GM19468 (cell line): ENCODE data around the gene BMP2.

Experiments used
- ATAC-seq: cut with Tn5 transposase; IDR thresholded peaks from one replicate; pipeline ENCODE4 v1.9.1; 2021; ENCODE audit warnings: mild to moderate bottlenecking, moderate library complexity, moderate number of reproducible peaks; ENCODE audit not compliant: unreplicated experiment; ENCODE audit errors: extremely low read depth

The BMP2 gene

GRCh38 chr20:6766433-6766832 is 1.1 kb upstream of the BMP2 start:
- ATAC-seq, result no peak

DNA sequence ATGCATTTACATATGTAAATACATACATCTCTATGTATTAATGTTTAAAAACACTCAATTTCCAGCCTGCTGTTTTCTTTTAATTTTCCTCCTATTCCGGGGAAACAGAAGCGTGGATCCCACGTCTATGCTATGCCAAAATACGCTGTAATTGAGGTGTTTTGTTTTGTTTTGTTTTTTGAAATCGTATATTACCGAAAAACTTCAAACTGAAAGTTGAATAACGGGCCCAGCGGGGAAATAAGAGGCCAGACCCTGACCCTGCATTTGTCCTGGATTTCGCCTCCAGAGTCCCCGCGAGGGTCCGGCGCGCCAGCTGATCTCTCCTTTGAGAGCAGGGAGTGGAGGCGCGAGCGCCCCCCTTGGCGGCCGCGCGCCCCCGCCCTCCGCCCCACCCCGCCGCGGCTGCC is 355 bp upstream of the BMP2 start:
- no peak for ATAC-seq

- no peak for ATAC-seq
Measured at GRCh38 chr20:6768228-6769140, 998 bp downstream of the BMP2 start.

GRCh38 chr20:6769903-6770785 is 2.7 kb downstream of the BMP2 start:
- ATAC-seq, result no peak

- no peak for ATAC-seq
Measured at GRCh38 chr20:6770786-6771100, 3.3 kb downstream of the BMP2 start.

DNA sequence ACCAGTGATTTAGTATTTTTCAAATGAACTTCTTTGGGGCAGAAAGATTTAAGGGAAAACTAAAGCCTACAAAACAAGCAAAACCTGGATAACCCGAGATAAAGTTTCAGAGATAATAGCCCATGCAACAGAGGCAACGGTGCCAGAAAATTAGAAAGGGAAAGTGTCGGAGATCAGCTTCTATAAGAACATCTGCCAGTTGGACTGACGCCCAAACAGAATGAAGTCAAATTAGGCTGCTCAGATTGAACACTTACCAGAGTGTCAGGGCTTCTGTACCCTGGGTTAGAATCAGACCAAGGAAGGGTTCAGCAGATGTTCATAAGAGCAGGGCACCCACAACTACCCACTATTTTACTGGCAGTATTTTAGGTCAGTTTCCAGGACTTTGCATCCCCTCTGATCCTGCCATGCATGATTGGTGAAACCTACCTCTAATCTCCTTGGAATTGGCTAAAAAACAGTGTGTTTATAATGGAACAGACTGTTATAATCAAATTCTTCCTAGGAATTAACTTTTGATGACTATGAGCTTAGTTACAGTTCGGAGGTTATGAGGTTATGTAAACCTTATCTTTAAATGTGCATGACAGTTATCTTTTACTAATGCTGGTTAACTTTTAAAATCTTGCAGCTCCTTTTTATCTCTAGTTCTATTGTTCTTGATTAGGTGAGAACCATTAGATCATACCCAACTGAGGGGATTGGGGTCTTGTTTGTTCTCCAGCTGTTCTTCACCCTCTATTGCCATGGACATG is 13.1 kb downstream of the BMP2 start:
- ATAC-seq, result no peak

- no peak for ATAC-seq
Measured at GRCh38 chr20:6783752-6784151, 16.3 kb downstream of the BMP2 start.

- ATAC-seq, result no peak
Measured at GRCh38 chr20:6784210-6784631, 16.7 kb downstream of the BMP2 start.

GRCh38 chr20:6784767-6785166 is 17.3 kb downstream of the BMP2 start:
- ATAC-seq, result no peak

DNA sequence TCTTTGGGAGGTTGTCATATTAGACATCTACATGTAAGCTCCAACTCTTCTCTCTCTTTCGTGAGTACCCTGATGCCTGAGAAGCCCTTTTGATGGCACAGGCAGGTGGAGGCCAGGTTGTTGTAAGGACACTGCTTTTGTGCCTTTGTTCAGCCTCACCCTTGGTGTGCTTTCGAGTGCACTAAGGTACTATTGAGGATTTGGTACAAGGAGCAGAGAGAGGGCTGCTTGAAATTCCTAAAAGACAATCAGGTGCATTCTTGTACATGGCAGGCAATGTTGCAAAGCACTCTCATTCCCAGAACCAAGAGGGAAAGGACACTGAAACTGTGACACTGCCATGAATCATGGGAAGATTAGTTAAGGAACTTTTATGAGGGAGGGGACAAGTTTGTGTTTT is 19.1 kb downstream of the BMP2 start:
- no peak for ATAC-seq

DNA sequence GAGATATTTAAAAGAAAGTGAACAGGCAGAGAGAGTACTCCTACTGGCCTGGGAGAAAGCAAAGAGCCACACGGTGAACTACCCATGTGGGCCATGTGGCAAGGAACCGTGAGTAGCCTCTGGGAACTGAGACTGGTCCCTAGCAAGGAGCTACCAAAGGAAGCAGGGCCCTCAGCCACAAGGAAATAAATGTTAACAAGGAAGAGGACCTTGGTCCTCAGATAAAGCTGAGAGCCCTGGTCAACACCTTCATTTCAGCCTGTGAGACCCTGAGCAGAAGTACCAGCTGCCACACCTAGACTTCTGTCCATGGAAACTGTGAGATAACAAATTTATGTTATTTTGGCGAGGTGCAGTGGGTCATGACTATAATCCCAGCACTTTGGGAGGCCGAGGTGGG is 25.3 kb downstream of the BMP2 start:
- no peak for ATAC-seq

DNA sequence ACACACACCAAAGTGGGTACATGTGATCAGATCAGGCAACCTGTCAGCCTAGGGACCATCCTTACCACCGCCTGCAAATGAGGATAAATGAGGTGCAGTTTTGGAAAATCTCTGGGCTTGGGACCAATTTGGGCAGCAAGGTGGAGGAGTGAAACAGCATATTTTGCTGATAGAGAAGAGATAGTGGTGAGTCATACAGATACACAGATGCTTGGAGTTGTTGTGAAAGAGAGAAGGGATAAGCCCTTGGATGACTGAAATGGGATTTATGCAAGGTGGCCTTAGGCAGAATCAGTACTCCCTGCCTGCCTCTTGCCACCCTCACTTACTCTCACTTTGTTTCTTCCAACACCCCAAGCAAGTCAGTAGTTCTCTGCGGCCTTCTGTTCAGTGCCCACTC is 34.7 kb downstream of the BMP2 start:
- no peak for ATAC-seq

GRCh38 chr20:6806275-6806674 is 38.8 kb downstream of the BMP2 start:
- ATAC-seq, result no peak

- ATAC-seq, result no peak
Measured at GRCh38 chr20:6811262-6812035, 44.0 kb downstream of the BMP2 start.

DNA sequence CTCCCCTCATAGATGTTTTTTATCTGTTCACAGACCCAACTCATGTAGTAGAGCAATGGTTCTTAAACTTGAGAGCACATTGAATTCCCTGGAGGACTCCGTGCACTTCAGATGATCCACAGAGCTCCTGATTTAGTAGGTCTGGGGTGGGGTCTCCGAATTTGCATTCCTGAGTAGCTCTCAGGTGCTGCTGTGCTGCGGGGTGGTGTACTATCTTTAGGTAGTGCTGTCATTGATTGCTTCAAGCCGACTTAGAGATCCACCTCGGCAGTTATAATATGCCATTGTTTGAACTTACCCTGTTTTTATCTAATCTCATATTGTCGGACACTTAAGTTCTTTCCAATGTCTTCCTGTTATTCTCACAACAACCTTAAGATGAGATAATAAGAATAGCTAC is 45.0 kb downstream of the BMP2 start:
- no peak for ATAC-seq

DNA sequence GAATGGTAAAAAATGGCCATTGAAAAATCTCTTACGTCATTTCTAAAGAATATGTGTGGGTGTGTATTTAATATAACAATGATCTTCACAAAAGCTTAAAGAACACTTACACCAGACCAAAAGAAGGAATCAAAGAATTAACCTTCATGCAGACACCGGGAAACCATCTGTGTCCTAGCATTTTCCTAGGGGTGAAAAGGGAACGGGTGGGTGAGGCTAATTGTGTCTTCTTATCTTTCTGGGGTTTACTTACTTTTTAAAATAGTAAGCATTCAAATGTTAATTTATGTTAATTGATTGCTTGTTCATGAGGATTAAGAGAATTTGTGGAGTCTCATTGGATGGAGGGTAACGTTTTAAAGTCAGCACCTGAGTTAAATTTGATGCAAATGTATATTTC is 47.5 kb downstream of the BMP2 start:
- ATAC-seq, result no peak

DNA sequence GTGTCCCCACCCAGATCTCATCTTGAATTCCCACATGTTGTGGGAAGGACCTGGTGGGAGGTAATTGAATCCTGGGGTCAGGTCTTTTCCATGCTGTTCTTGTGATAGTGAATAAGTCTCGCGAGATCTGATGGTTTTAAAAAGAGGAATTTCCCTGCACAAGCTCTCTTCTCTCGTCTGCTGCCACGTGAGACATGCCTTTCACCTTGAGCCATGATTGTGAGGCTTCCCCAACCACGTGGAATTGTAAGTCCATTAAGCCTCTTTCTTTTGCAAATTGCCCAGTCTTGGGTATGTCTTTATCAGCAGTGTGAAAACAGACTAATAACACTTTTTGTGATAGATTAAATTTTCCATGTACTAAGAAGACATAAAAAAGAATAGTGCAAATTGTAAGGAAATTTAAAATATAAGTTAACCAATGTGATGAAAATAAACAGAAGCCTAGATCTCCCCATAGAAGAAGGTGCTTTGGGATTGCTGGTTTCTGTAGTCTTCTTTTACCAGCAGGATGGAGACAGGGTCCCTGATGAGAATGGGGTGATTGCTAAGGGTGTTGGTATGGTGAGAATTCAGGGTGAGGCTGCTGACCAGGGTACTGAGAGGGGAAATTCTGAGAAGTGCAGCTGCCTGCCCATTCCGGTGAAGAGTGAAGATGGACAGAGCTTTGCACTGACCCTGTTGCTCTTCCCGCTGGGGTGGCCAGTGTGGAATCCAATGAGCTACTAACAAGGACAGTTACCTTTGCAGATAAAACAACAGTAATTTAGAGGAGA is 50.7 kb downstream of the BMP2 start:
- ATAC-seq, result no peak

- ATAC-seq, result no peak
Measured at GRCh38 chr20:6819599-6819998, 52.1 kb downstream of the BMP2 start.

DNA sequence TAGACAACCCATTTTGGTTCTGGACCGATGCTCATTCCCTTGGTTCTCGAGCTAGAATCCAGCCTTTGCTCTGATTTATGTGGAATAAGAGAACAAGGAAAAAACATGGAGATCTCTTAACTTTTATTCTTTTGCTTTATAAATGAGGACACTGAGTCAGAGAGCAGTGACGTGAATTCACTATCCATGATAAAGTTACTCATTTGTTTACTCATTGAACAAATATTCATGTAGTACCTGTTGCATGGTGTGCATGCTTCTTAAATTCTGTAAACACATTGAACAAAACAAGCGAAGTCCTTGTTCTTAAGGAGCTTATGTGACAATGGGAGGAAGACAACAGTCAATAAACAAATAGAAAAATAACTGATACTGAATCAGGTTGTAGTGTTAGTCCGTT is 56.9 kb downstream of the BMP2 start:
- no peak for ATAC-seq
